ENCODE data around the gene OLFML1.

The OLFML1 gene

GRCh38 chr11:7485186-7486097 lies at the start of gene OLFML1:
Gene OLFML1, plus strand, starts transcription at chr11:7485506. Its CDS starts 370 bp downstream, at chr11:7485876.
- Histone ChIP-seq H3K4me1 (ENCODE audit: insufficient read depth, low read length) (peaks cover 2% of the 10 kb centered on the region), H3K9me3 (ENCODE audit: low read length) (no peaks in the 10 kb centered on the region), H3K4me3 (ENCODE audit: low read length) (no peak within 1 kb of the TSS), H3K27me3 (ENCODE audit: insufficient read depth, low read length) (no peaks in the 10 kb centered on the region), H2AFZ (ENCODE audit: low read depth, low read length) (no peak within 1 kb of the TSS), H3K36me3 (ENCODE audit: insufficient read depth, low read length) (no peaks in the 10 kb centered on the region)

- H2AFZ ChIP-seq (ENCODE audit: low read depth, low read length), result no peak overlapping the region
- no peak overlapping the region for H3K4me3 ChIP-seq (ENCODE audit: low read length)
- no peaks in the 10 kb centered on the region for H3K4me1 ChIP-seq (ENCODE audit: insufficient read depth, low read length)
- no peaks in the 10 kb centered on the region for H3K27me3 ChIP-seq (ENCODE audit: insufficient read depth, low read length)
- no peaks in the 10 kb centered on the region for H3K9me3 ChIP-seq (ENCODE audit: low read length)
- no peaks in the 10 kb centered on the region for H3K36me3 ChIP-seq (ENCODE audit: insufficient read depth, low read length)
These were observed 49.2 kb upstream of the OLFML1 start for GRCh38 chr11:7436146-7436545.

GRCh38 chr11:7436657-7437056 lies 48.6 kb upstream of the OLFML1 start:
- no peak overlapping the region for H2AFZ ChIP-seq (ENCODE audit: low read depth, low read length)
- H3K27me3 ChIP-seq (ENCODE audit: insufficient read depth, low read length), result no peaks in the 10 kb centered on the region
- no peaks in the 10 kb centered on the region for H3K36me3 ChIP-seq (ENCODE audit: insufficient read depth, low read length)
- no peaks in the 10 kb centered on the region for H3K4me1 ChIP-seq (ENCODE audit: insufficient read depth, low read length)
- H3K9me3 ChIP-seq (ENCODE audit: low read length), result no peaks in the 10 kb centered on the region
- no peak overlapping the region for H3K4me3 ChIP-seq (ENCODE audit: low read length)

- Histone ChIP-seq H3K4me1 (ENCODE audit: insufficient read depth, low read length) (no peaks in the 10 kb centered on the region), H2AFZ (ENCODE audit: low read depth, low read length) (no peak overlapping the region), H3K4me3 (ENCODE audit: low read length) (no peak overlapping the region), H3K9me3 (ENCODE audit: low read length) (no peaks in the 10 kb centered on the region), H3K36me3 (ENCODE audit: insufficient read depth, low read length) (no peaks in the 10 kb centered on the region), H3K27me3 (ENCODE audit: insufficient read depth, low read length) (no peaks in the 10 kb centered on the region)
These were observed 47.6 kb upstream of the OLFML1 start for GRCh38 chr11:7437696-7438095.

- Histone ChIP-seq H3K4me1 (ENCODE audit: insufficient read depth, low read length) (no peaks in the 10 kb centered on the region), H3K9me3 (ENCODE audit: low read length) (no peaks in the 10 kb centered on the region), H3K36me3 (ENCODE audit: insufficient read depth, low read length) (no peaks in the 10 kb centered on the region)
These were observed 45.5 kb upstream of the OLFML1 start for GRCh38 chr11:7439746-7440320.

GRCh38 chr11:7442588-7443215 lies 42.6 kb upstream of the OLFML1 start:
- Histone ChIP-seq H3K4me3 (ENCODE audit: low read length) (no peak overlapping the region), H3K27me3 (ENCODE audit: insufficient read depth, low read length) (no peaks in the 10 kb centered on the region), H3K9me3 (ENCODE audit: low read length) (no peaks in the 10 kb centered on the region), H3K4me1 (ENCODE audit: insufficient read depth, low read length) (no peaks in the 10 kb centered on the region), H3K36me3 (ENCODE audit: insufficient read depth, low read length) (no peaks in the 10 kb centered on the region), H2AFZ (ENCODE audit: low read depth, low read length) (no peak overlapping the region)

More at GRCh38 chr11:7439746-7440320, 45.5 kb upstream of the OLFML1 start:
- no peaks in the 10 kb centered on the region for H3K27me3 ChIP-seq (ENCODE audit: insufficient read depth, low read length)
- no peak overlapping the region for H2AFZ ChIP-seq (ENCODE audit: low read depth, low read length)
- no peak overlapping the region for H3K4me3 ChIP-seq (ENCODE audit: low read length)

- no peaks in the 10 kb centered on the region for H3K27me3 ChIP-seq (ENCODE audit: insufficient read depth, low read length)
- H2AFZ ChIP-seq (ENCODE audit: low read depth, low read length), result no peak overlapping the region
- no peaks in the 10 kb centered on the region for H3K9me3 ChIP-seq (ENCODE audit: low read length)
- no peak overlapping the region for H3K4me3 ChIP-seq (ENCODE audit: low read length)
- no peaks in the 10 kb centered on the region for H3K36me3 ChIP-seq (ENCODE audit: insufficient read depth, low read length)
- H3K4me1 ChIP-seq (ENCODE audit: insufficient read depth, low read length), result no peaks in the 10 kb centered on the region
These were observed 41.0 kb upstream of the OLFML1 start for GRCh38 chr11:7444091-7444981.

GRCh38 chr11:7445564-7445963 lies 39.7 kb upstream of the OLFML1 start:
- no peaks in the 10 kb centered on the region for H3K9me3 ChIP-seq (ENCODE audit: low read length)
- H3K4me1 ChIP-seq (ENCODE audit: insufficient read depth, low read length), result no peaks in the 10 kb centered on the region
- no peak overlapping the region for H2AFZ ChIP-seq (ENCODE audit: low read depth, low read length)
- no peaks in the 10 kb centered on the region for H3K36me3 ChIP-seq (ENCODE audit: insufficient read depth, low read length)
- H3K4me3 ChIP-seq (ENCODE audit: low read length), result no peak overlapping the region
- no peaks in the 10 kb centered on the region for H3K27me3 ChIP-seq (ENCODE audit: insufficient read depth, low read length)

- Histone ChIP-seq H3K4me1 (ENCODE audit: insufficient read depth, low read length) (no peaks in the 10 kb centered on the region), H3K27me3 (ENCODE audit: insufficient read depth, low read length) (no peaks in the 10 kb centered on the region), H3K4me3 (ENCODE audit: low read length) (no peak overlapping the region), H3K9me3 (ENCODE audit: low read length) (no peaks in the 10 kb centered on the region), H2AFZ (ENCODE audit: low read depth, low read length) (no peak overlapping the region), H3K36me3 (ENCODE audit: insufficient read depth, low read length) (no peaks in the 10 kb centered on the region)
These were observed 37.1 kb upstream of the OLFML1 start for GRCh38 chr11:7448201-7448600.

- Histone ChIP-seq H3K4me3 (ENCODE audit: low read length) (no peak overlapping the region), H3K9me3 (ENCODE audit: low read length) (no peaks in the 10 kb centered on the region), H3K27me3 (ENCODE audit: insufficient read depth, low read length) (no peaks in the 10 kb centered on the region), H2AFZ (ENCODE audit: low read depth, low read length) (no peak overlapping the region), H3K4me1 (ENCODE audit: insufficient read depth, low read length) (no peaks in the 10 kb centered on the region), H3K36me3 (ENCODE audit: insufficient read depth, low read length) (no peaks in the 10 kb centered on the region)
These were observed 36.0 kb upstream of the OLFML1 start for GRCh38 chr11:7449211-7449840.

- Histone ChIP-seq H3K9me3 (ENCODE audit: low read length) (no peaks in the 10 kb centered on the region), H3K36me3 (ENCODE audit: insufficient read depth, low read length) (no peaks in the 10 kb centered on the region), H3K4me1 (ENCODE audit: insufficient read depth, low read length) (no peaks in the 10 kb centered on the region), H2AFZ (ENCODE audit: low read depth, low read length) (no peak overlapping the region), H3K4me3 (ENCODE audit: low read length) (no peak overlapping the region), H3K27me3 (ENCODE audit: insufficient read depth, low read length) (no peaks in the 10 kb centered on the region)
These were observed 35.5 kb upstream of the OLFML1 start for GRCh38 chr11:7449841-7450214.

GRCh38 chr11:7450836-7451235 lies 34.5 kb upstream of the OLFML1 start:
- Histone ChIP-seq H2AFZ (ENCODE audit: low read depth, low read length) (no peak overlapping the region), H3K9me3 (ENCODE audit: low read length) (no peaks in the 10 kb centered on the region), H3K4me1 (ENCODE audit: insufficient read depth, low read length) (no peaks in the 10 kb centered on the region), H3K27me3 (ENCODE audit: insufficient read depth, low read length) (no peaks in the 10 kb centered on the region), H3K4me3 (ENCODE audit: low read length) (no peak overlapping the region), H3K36me3 (ENCODE audit: insufficient read depth, low read length) (no peaks in the 10 kb centered on the region)

Measured in neuron (in vitro differentiated cells).